ENCODE measurements around the gene SPAG6.

DNA sequence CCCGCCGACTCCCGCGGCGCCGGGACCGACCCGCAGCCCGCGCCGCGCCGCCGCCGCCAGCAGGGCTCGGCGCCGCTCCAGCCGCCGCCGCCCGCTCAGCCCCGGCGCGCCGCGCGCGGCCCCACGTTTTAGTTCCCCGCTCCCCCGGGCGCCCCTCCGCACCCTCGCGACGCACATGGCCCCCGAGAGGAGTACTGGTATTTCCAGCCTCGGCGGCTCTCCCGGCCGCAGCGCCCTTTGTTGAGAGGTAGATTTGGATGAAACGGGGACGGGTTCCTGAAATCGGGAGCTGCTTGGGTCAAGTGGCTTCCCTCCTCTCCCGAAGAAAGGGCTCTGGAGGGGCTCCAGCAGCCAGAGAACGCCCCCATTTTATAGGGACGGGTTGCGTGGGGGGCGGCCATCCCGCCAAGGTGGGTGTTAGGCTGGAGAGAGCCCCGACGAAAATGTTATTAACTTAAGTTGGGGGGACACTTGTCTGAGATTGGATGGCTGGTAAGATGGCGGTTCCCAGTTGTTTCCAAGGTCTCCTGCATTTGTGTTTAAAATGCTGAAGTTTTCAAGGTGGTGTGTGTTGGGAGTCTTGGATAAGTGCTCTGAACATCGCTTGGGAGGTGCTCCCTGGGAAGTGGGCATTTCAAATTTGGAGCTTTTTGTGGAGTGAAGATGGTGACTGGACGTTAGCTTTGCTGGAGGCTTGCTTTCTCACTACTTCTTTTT lies 23.2 kb upstream of the SPAG6 start:
- no peak for TF ChIP-seq CHD1 (IDR thresholded peaks at IDR 0.05; ENCODE audit: low read depth, low read length)
- TF ChIP-seq, protein P1, sequence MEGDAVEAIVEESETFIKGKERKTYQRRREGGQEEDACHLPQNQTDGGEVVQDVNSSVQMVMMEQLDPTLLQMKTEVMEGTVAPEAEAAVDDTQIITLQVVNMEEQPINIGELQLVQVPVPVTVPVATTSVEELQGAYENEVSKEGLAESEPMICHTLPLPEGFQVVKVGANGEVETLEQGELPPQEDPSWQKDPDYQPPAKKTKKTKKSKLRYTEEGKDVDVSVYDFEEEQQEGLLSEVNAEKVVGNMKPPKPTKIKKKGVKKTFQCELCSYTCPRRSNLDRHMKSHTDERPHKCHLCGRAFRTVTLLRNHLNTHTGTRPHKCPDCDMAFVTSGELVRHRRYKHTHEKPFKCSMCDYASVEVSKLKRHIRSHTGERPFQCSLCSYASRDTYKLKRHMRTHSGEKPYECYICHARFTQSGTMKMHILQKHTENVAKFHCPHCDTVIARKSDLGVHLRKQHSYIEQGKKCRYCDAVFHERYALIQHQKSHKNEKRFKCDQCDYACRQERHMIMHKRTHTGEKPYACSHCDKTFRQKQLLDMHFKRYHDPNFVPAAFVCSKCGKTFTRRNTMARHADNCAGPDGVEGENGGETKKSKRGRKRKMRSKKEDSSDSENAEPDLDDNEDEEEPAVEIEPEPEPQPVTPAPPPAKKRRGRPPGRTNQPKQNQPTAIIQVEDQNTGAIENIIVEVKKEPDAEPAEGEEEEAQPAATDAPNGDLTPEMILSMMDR (conservative IDR thresholded peaks at IDR 0.05; ENCODE audit: low read depth, low read length), result no peak
